Heart right ventricle (tissue), 16 donors: Measurements from ENCODE around the gene CLSTN2. TPM values are rescaled to one million over a fixed set of nuclear protein-coding genes. Genes with fewer than 3 reads are reported as not detected.

Experiments
- ATAC-seq, 8 donors: fragments of 200-7000 bp; cut with Tn5 transposase; one replicate each; pipeline ENCODE4 v1.9.1; 2020; ENCODE audit warnings: mild to moderate bottlenecking in 8 of 8, moderate library complexity in 8 of 8, moderate number of reproducible peaks in 1 of 8
- DNase-seq, 2 donors: peaks; one replicate each; pipeline ENCODE4 v3.0.0-alpha.2; 2020
- H3K27ac ChIP-seq, 10 donors: fragments of 200-600 bp; sonication (generic) in 2 of 10; one replicate each; pipeline versions ENCODE4 v1.5.0 to v1.8.0; 2020 to 2022; ENCODE audit warnings: mild to moderate bottlenecking in 3 of 10
- H3K27me3 ChIP-seq, 7 donors: fragments of 200-600 bp; one replicate each; pipeline ENCODE4 v1.8.0; 2021 to 2022; ENCODE audit warnings: mild to moderate bottlenecking in 2 of 7
- H3K36me3 ChIP-seq, 9 donors: fragments of 200-600 bp; sonication (generic) in 1 of 9; one replicate each; pipeline versions ENCODE4 v1.5.0 to v1.8.0; 2020 to 2022; ENCODE audit warnings: mild to moderate bottlenecking in 2 of 9
- H3K4me1 ChIP-seq, 9 donors: fragments of 200-600 bp; sonication (generic) in 1 of 9; one replicate each; pipeline versions ENCODE4 v1.5.0 to v1.8.0; 2020 to 2022; ENCODE audit warnings: mild to moderate bottlenecking in 4 of 9
- H3K4me3 ChIP-seq, 10 donors: fragments of 200-600 bp; sonication (generic) in 2 of 10; one replicate each; pipeline versions ENCODE4 v1.5.0 to v1.8.0; 2020 to 2022; ENCODE audit warnings: mild to moderate bottlenecking in 7 of 10, moderate library complexity in 2 of 10
- H3K9me3 ChIP-seq, 11 donors: fragments of 200-600 bp in 10 of 11; sonication (generic) in 2 of 11; one replicate each; pipeline versions ENCODE4 v1.5.0 to v1.8.0; 2013 to 2022; ENCODE audit warnings: mild to moderate bottlenecking in 2 of 11, control low read depth in 1 of 11, moderate library complexity in 1 of 11
- CTCF ChIP-seq, 9 donors: fragments of 200-600 bp; sonication (generic) in 2 of 9; IDR thresholded peaks; one replicate each; pipeline versions ENCODE4 v1.5.0 to v1.8.0; 2021 to 2022; ENCODE audit warnings: antibody characterized with exemption in 9 of 9, mild to moderate bottlenecking in 5 of 9, moderate library complexity in 1 of 9
- WGBS, 2 donors: extraction: QIAGEN DNeasy Blood & Tissue Kit; methylation state at CpG; one replicate each; pipeline ENCODE4 v1.1.7; 2013; ENCODE audit warnings: inconsistent platforms in 1 of 2; 5-methylcytosine and 5-hydroxymethylcytosine counted together
- intact Hi-C, 10 donors: fragments of 100-400 bp; cut with DNase I; formaldehyde crosslinking; loops; one replicate each; pipeline versions ENCODE4 v1.11.1 to v1.14.2; 2022
- polyA plus RNA-seq, 2 donors: library from polyadenylated mRNA; stranded (reverse); fragments of 200-250 nt; gene quantifications; one replicate each; pipeline ENCODE4 v1.2.3, GENCODE V29; 2013
- total RNA-seq, 10 donors: library from RNA; stranded (reverse); fragmentation: NEBNext Ultra II Directional in 3 of 10; extraction: Animal tissue kit (Norgen Biotek cat#: 25700) in 3 of 10; gene quantifications; one replicate each; pipeline versions ENCODE4 v1.2.1 to v1.2.4, GENCODE V29; 2021 to 2023
- donor health status: Arrhythmogenic right ventricular cardiomyopathy.
- donor health status: ischemic (EF 13 %, LVEDD 7.1; RV severe dilation, severe dysfunction).
- donor health status: healthy with polysubstance abuse.
- donor health status: DM: no; HTN: yes; CAD: no.
- donor health status: DM: no; HTN: no; CAD: no.
- donor health status: ischemic (EF 25% LVEDD 6.9; RV normal size, moderate dysfunction).
- donor health status: ischemic (EF 25% LVEDD 5.7; RV mildly dilated, moderate dysfunction).
- donor health status: healthy.
- donor health status: DM: yes; HTN: yes; CAD: no.
- donor health status: Ischemic cardiomyopathy.
- donor health status: ischemic (EF 35%, LVEDD 5.7; RV mildly dilated, moderate dysfunction).
- donor health status: nonischemic (EF 11% LVEDD 7.7; RV severe dilation, severe dysfunction).
- donor health status: DM: yes; HTN: yes; CAD: no.
- donor health status: PGD.
- donor health status: ischemic (EF 29% LVEDD 5.4; RV normal size, mild dysfunction).
- donor health status: nonischemic (EF 23%, LVEDD 6.1; RV moderate dilation, normal function).

The CLSTN2 gene
- total and polyA plus RNA-seq, 12 donors: 0.57 to 10.7 (median 4.4) TPM

- WGBS, 2 donors: 44 to 84% methylated on average over 1 of the region's 1 CpG
Observed at GRCh38 chr3:140523600-140523999, 588.6 kb downstream of the CLSTN2 start.

GRCh38 chr3:140527156-140527555 is 592.2 kb downstream of the CLSTN2 start:
- DNase-seq (no peak), ATAC-seq (no peak)
- peaks cover 0 to 12% (median 3%) of the 10 kb centered on the region in 9 donors for H3K4me1 ChIP-seq
- H3K27ac ChIP-seq: no peak overlapping the region
- TF ChIP-seq CTCF (IDR thresholded peaks at IDR 0.05): no peak
- H3K4me3 ChIP-seq: no peak overlapping the region
- intact Hi-C loops: no loop called here
- H3K27me3 ChIP-seq: peaks cover 0 to 5% (median 0%) of the 10 kb centered on the region in 7 donors
- peaks cover 0 to 4% (median 0%) of the 10 kb centered on the region in 11 donors for H3K9me3 ChIP-seq
- H3K36me3 ChIP-seq: no peaks in the 10 kb centered on the region

More at GRCh38 chr3:140523600-140523999, 588.6 kb downstream of the CLSTN2 start:
- Histone ChIP-seq H3K9me3 (peaks cover 0 to 20% (median 0%) of the 10 kb centered on the region in 11 donors), H3K4me3 (no peak overlapping the region), H3K36me3 (no peaks in the 10 kb centered on the region), H3K27ac (no peak overlapping the region), H3K27me3 (peaks cover 0 to 17% (median 0%) of the 10 kb centered on the region in 7 donors), H3K4me1 (no peaks in the 10 kb centered on the region)
- no peak for ATAC-seq
- no peak for DNase-seq
- no peak for TF ChIP-seq CTCF (IDR thresholded peaks at IDR 0.05)
- intact Hi-C loops: no loop called here

DNA sequence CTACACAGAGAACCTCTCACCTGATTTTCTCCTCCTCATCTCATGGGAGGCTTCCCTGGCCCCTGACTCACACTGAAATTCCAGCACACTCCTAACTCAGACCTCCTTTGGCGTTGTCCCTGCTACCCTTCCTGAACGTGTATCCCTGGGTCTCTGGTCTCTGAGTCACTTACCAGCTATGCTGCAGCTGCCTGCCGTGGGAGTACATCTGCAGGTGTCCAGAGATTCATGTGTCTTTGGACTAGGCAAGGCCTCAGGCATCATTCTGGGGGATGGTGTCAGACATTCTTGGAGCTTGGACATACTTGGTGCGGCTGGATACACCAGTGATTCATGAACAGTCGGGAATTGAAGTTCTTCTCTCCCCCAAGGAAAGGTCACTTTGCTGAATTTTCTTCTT is 594.1 kb downstream of the CLSTN2 start:
- Histone ChIP-seq H3K27ac (no peak overlapping the region), H3K4me3 (no peak overlapping the region), H3K9me3 (peaks cover 0 to 4% (median 0%) of the 10 kb centered on the region in 11 donors), H3K4me1 (peaks cover 0 to 12% (median 3%) of the 10 kb centered on the region in 9 donors), H3K36me3 (no peaks in the 10 kb centered on the region), H3K27me3 (no peaks in the 10 kb centered on the region)
- intact Hi-C loops: no loop called here
- TF ChIP-seq CTCF (IDR thresholded peaks at IDR 0.05): no peak
- DNase-seq (no peak), ATAC-seq (peak in 3 of 8 donors; percentile 24 to 51 (median 50))
- 60 to 63% methylated on average over 5 of the region's 5 CpGs for WGBS, 2 donors

- no peak for DNase-seq
Observed at GRCh38 chr3:140529558-140529957, 594.6 kb downstream of the CLSTN2 start.

More at GRCh38 chr3:140529558-140529957, 594.6 kb downstream of the CLSTN2 start:
- intact Hi-C loops: no loop called here
- Histone ChIP-seq H3K36me3 (no peaks in the 10 kb centered on the region), H3K27ac (no peak overlapping the region), H3K9me3 (peaks cover 0 to 6% (median 0%) of the 10 kb centered on the region in 11 donors), H3K27me3 (no peaks in the 10 kb centered on the region), H3K4me1 (peaks cover 0 to 12% (median 3%) of the 10 kb centered on the region in 9 donors), H3K4me3 (no peak overlapping the region)
- 38 to 61% methylated on average over 1 of the region's 1 CpG for WGBS, 2 donors
- ATAC-seq: no peak
- no peak for TF ChIP-seq CTCF (IDR thresholded peaks at IDR 0.05)
